Activated CD4-positive, alpha-beta T cell treated with anti-CD3 and anti-CD28 coated beads, Interleukin-10, Interleukin-2, amounts not matched to agents 100 ng/mL and 50 ng/mL, durations not matched to agents 16 hours and 8 hours (primary cell): Measurements from ENCODE around the gene SPRR3.
"Not testable (repeated sequence)": the region's sequence is repeated elsewhere in the genome, so short reads cannot be mapped to it uniquely, and the experiment has no call there.

Source experiments
- DNase-seq: peaks from one replicate; pipeline ENCODE4 v3.0.0-alpha.2; 2020

The SPRR3 gene

GRCh38 chr1:152986578-152986977, 15.0 kb upstream of the SPRR3 start:
- DNase-seq = no peak

DNA sequence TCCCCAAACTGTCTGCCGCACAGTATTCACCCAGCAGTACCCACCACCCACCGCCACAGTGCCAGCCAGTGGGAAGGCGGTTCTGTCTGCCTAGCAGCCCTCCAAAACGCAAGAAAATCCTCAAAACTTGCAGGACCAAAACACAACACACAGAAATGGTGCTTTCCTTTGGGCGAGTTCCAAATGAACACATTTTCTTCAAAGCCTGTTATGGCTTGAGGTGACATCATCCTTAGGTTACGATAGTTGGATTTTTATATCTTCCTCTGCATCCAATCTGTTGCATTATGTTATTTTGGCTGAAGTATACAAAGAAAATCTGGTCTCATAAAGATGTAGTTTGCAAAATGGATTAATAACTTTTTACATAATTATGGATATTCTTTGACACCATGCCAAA, 8.4 kb upstream of the SPRR3 start:
- no peak for DNase-seq

DNA sequence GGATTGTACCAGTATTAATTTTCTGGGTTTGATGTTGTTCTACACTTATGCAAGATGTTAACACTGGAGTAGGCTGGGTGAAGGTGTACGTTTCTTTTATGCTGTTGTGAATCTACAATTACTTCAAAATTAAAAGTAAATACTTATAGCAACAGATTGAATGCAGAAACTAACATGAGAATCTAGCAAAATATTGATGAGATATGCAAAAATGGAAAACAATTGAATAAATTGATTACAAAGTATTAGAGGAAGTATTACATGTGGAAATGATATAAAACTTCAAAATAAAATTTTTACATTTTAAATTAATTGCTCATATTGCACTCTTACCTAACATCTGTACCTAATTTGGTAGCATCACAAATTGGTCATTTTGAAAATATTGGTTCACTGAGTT, 5.7 kb upstream of the SPRR3 start:
- DNase-seq = no peak

DNA sequence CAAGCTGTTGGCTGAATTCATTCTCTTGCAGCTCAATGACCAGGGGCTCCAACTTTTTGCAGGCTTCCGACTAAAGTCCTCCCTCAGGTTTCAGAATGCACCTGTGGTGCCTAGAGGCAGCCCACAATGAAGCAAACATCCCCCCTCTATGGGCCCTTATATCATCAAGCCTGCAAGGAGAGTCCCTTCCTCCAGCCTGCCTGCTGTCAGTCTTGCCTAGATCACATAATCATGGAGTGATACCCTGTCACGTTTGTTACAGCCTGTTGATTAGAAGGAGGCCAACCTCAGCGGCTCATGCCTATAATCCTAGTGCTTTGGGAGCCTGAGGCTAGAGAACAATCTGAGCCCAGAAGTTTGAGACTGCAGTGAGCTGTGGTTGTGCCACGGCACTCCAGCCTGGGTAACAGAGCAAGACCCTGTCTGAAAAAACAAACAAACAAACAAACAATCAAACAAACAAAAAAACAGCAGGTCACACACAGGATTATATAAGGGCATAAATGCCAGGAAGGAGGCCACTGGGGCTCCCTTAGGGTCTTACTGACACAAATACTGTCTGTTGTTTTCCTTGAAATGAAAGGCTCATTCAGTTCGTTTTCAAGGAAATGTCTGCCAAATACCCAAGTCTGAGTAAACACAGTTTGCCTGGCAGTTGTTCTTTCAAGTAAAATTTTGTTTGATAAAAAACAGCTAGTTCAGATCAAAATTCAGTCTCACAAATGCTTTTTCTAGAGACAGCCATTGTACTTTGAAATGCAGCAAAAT, 4.7 kb upstream of the SPRR3 start:
- no peak for DNase-seq

GRCh38 chr1:152997901-152998300, 3.6 kb upstream of the SPRR3 start:
- no peak for DNase-seq

DNA sequence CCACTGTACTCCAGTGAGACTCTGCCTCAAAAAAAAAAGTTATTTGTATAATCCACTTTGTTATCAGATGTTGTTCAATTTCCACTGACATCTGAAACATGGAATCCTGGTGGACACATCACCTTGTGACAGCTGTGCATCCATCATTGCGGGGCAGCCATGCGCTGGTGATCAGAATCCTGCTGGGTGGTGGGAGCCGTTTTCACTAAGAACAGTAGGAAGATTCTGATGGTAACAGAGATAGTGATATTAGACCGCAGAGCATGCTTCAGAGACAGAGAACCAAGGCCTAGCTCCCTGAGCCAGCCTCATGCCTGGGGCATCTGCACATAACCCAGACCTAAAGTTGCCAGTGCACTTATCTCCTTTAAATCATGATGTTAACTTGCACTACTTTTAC, 3.1 kb upstream of the SPRR3 start:
- no peak for DNase-seq

DNA sequence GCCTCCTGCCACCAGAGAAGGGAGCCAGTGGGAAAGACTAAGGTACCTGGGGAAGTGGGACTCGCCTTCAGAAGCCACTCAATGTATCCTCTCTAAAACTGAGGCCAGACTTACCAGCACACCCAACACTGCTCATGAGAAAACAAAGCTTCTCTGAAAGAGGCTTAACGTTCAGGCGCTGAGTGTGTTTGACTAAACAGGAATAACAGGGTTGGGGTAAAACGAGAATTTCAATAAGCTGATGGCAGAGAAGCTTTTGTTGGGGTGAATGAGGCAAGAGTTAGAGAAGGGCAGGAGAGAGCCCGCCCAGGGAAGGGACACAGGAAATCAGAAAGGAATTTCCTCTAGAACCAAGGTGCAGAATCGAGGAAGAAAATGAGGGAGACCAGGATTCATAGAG, 1.7 kb upstream of the SPRR3 start:
- DNase-seq = no peak

DNA sequence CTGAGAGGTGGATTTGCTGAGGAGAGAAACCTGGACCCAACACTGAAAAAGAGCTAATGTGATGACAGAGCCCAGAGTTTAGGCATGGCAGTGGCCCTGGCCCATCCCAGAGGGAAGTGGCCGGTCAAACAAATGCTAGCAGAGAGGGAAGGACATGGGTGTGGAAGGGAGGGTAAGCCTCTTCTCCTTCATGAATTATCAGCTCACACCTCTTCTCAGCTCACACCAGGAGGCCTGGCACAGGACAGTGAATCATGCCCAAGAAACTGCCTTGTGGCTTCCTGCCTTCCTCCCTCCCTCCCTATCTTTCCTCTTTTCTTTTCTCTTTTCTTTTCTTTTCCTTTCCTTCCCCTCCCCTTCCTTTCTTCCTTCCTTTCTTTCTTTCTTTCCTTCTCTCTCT, 1.3 kb upstream of the SPRR3 start:
- no peak for DNase-seq

DNA sequence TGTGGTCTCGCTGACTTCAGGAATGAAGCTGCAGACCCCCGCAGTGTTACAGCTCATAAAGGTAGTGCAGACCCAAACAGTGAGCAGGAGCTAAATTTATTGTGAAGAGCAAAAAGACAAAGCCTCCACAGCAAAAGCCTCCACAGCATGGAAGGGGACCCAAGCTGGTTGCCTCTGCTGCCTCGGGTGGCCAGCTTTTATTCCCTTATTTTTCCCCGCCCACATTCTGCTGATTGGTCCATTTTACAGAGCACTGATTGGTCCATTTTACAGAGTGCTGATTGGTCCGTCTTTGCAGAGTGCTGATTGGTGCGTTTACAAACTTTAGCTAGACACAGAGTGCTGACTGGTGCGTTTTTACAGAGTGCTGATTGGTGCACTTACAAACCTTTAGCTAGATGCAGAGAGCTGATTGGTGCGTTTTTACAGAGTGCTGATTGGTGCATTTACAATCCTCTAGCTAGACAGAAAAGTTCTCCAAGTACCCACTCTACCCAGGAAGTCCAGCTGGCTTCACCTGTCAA, 9.7 kb downstream of the SPRR3 start:
- not testable (repeated sequence) for DNase-seq

DNA sequence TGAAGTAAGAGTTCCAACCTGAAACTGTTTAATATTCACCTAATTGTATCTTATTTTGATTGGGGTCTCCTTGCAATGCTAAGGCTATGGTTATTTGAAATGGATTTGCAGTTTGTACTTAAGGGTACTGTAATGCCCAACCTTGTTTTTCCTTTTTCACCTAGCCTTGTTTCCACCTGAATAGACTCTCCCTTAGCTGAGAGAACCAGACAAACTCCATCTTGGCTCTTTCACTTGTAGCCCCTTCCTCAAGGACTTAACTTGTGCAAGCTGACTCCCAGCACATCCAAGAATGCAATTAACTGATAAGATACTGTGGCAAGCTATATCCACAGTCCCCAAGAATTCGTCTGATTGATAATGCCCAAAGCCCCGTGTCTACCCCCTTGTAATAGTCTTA, 20.3 kb downstream of the SPRR3 start:
- not testable (repeated sequence) for DNase-seq

DNA sequence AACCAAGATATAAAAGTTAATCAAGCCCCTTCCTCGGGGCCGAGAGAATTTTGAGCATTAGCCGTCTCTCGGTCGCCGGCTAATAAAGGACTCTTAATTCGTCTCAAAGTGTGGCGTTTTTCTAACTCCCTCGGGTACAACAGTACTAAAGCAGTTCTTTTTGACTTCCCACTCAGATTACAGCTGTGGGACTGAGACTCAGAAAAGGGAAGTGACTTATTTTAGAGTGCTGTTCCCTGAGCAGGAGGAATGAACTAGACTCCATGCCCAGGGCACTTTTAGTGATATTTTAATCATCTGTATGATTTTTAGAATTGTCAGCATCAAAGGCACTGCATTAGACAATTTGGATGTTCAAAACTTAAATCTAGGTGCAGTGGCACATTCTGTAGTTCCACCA, 20.8 kb downstream of the SPRR3 start:
- DNase-seq = not testable (repeated sequence)

DNA sequence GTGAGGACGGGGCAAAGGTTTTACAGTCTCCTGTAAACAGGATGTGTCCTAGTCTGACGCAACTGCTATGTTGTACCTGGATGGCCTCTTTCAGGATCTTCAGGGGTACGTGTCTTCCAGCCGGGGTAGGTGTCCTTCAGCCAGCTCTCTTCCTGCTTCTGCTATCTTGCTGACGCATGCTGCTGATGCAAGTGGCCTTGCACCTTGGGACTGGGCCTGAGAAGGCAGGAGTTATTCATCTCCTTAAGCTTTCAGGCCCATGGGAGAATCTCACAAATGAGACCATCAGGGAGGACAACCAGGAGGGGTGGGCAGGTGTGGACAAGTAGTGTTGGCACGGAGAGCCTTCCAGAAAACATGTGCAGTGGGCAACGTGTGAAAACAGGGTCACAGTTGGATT, 21.6 kb downstream of the SPRR3 start:
- no peak for DNase-seq

DNA sequence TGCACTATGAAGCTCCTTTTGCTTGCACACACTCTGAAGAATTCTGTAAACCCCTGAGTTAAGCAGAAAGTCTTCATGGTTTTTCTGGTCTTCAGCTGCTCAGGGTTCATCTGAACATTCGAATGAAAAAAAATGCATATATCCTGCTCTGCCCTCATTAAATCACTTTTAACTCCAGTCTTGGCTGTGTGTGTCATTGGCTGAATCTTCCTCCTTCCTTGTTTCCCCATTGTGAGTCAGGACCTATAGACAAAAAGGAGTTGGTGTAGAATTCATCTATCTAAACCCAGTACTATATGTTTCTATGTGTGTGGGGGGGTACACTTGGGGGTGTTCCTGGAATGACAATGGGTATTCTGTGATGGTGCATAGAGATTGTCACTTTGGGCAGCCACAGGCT, 22.9 kb downstream of the SPRR3 start:
- no peak for DNase-seq

GRCh38 chr1:153025797-153026196, 24.2 kb downstream of the SPRR3 start:
- no peak for DNase-seq

DNA sequence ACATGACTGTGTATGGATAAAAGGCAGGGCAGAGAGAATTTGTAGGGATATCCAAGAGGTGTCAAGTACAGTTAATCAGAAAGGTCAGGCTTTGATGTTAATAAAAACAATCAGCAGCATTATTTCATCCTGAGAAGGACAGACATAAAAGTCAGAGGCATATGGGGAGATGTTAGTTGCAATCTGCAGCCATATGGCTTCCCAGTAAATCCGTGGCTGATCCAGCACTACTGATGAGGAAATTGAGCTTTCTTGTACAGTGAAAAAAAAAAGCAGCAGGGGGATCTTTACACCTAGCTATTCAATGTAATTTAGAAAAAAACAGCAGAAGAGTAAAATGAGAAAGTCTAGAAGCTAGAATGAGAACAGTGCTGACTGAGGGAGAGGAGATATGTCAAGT, 27.2 kb downstream of the SPRR3 start:
- no peak for DNase-seq

- DNase-seq = no peak
These were observed 29.3 kb downstream of the SPRR3 start, which contains the start of gene SPRR1B for GRCh38 chr1:153030895-153031294. SPRR1B (plus strand) TSS chr1:153031203; CDS start chr1:153032346, 1,143 bp downstream.

DNA sequence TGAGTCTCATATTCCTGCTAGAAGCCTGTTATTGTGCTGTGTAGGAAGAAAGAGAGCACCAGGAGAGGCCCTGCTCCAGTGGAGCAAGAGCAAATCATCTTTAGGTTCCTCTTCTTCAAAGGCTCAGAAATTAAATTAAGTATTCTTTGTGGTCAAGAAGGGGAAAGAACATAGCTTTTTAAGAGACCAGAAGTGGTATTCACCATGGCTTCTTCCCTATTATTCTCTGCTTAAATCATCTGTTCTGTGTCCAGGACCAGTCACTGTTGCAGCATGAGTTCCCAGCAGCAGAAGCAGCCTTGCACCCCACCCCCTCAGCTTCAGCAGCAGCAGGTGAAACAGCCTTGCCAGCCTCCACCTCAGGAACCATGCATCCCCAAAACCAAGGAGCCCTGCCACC, 30.5 kb downstream of the SPRR3 start:
- DNase-seq = no peak

- DNase-seq = peak; percentile 14
These were observed 31.2 kb downstream of the SPRR3 start for GRCh38 chr1:153032677-153033308.

GRCh38 chr1:153035211-153035610, 33.7 kb downstream of the SPRR3 start:
- no peak for DNase-seq

DNA sequence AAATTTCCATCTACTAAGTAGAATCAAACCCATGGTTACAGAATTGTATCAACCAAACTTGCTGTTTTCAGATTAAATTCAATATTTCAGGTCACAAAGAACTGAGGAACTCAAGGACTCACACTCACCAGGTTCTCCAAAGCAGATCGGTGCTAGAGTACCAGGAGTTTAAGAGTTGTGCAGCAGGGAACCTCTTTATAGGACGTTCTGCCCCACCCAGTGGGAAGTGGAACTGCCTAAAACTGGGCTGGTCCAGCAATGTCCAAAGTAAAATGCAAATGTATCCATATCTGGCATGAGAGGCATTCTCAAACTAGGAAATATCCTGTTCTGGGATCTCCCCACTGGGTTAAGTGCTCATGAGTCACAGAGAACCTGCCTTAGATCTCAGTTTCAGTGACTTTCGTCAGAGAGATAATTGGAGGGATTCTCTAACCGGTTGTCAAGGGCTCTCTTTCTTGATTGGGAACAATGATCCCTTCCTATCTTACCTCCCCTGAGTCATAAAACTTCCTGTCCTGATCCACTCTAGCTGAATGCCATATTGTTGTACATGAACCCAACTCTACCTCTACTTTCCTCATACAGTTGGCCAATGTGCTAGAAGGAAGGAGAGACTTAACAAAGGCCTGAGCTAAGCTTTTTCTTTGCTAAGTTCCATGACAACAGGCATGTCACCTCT, 39.5 kb downstream of the SPRR3 start, which contains the start of gene SPRR2D:
SPRR2D (minus strand) TSS at position 171 of the 682 bp plus-strand sequence. CDS start 774 bp downstream, outside the sequence.
- DNase-seq = no peak

GRCh38 chr1:153049211-153049610, 47.7 kb downstream of the SPRR3 start:
- DNase-seq = no peak
